Measurements from ENCODE around the gene EPHB1.

DNA sequence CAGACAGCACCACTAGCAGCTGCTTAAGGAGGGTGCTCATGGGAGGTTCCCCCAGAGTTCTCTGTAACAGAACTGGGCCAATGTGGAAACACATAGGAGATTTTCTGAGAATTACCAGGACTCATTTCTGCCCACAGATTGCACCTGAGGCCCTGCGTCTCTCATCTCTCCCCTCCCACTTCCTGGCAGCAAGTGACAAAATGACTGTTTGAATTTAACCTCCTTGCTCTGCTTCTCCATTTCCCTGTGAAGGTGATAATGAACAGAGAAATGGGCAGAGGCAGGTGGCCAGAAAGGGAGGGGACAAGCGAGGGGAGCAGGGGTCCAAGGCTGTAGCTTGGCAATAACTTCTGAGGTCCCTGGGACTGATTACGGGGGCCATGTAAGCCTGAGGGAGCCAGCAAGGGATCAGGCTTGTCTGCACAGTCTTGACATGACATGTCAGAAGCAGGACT lies 8.0 kb downstream of the EPHB1 start:
- TF ChIP-seq POLR2A (IDR thresholded peaks at IDR 0.05) (no peak), CTCF (IDR thresholded peaks at IDR 0.05) (no peak)

All from esophagus squamous epithelium (tissue), 4 donors.